Esophagus squamous epithelium (tissue), 4 donors: ENCODE results near the gene FNDC11.

Experiments used
- POLR2A ChIP-seq, 4 donors: fragments of 450-650 bp; IDR thresholded peaks; one replicate each; pipeline ENCODE4 v1.6.1; 2017; ENCODE audit warnings: antibody characterized with exemption in 4 of 4, mild to moderate bottlenecking in 4 of 4, moderate library complexity in 3 of 4
- TF ChIP-seq, protein P1 (sequence below), 6 experiments: fragments of 450-650 bp in 4 of 6; fragments of 200-600 bp in 2 of 6; sonication (generic) in 2 of 6; IDR thresholded peaks; one replicate each; pipeline ENCODE4 v1.5.1; 2016 to 2019; ENCODE audit warnings: antibody characterized with exemption in 6 of 6, mild to moderate bottlenecking in 4 of 6, moderate library complexity in 4 of 6

DNA sequence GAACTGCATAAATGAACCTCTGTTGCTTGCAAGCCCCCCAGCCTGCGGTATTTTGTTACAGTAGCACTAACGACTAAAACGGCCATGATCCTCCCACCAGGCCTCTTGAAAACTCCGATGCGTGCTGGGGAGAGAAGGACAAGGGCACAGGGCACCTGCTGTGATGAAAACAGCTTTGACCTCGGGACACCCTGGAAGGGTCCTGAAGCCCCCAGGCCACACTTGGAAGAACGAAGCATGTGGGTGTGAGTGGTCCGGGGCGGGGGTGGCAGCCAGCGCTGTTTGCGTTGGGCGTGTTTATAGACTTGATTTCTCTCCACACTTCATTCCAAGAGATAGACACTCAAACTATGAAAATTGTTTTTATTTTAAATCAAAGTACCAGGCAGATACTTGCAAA lies 33.3 kb downstream of the FNDC11 start:
- TF ChIP-seq, protein P1, sequence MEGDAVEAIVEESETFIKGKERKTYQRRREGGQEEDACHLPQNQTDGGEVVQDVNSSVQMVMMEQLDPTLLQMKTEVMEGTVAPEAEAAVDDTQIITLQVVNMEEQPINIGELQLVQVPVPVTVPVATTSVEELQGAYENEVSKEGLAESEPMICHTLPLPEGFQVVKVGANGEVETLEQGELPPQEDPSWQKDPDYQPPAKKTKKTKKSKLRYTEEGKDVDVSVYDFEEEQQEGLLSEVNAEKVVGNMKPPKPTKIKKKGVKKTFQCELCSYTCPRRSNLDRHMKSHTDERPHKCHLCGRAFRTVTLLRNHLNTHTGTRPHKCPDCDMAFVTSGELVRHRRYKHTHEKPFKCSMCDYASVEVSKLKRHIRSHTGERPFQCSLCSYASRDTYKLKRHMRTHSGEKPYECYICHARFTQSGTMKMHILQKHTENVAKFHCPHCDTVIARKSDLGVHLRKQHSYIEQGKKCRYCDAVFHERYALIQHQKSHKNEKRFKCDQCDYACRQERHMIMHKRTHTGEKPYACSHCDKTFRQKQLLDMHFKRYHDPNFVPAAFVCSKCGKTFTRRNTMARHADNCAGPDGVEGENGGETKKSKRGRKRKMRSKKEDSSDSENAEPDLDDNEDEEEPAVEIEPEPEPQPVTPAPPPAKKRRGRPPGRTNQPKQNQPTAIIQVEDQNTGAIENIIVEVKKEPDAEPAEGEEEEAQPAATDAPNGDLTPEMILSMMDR (IDR thresholded peaks at IDR 0.05) = no peak
- no peak for TF ChIP-seq POLR2A (IDR thresholded peaks at IDR 0.05)
